PC-9 (cell line): ENCODE measurements around the gene GATB. TPM values are rescaled to one million over a fixed set of nuclear protein-coding genes. Genes with fewer than 3 reads are reported as not detected.

ENCODE experiments used
- BruUV-seq: library from RNA; stranded (reverse); fragments of 400-500 nt; replicated peaks from 2 replicates; lab custom pipeline; 2021; lab: Mats Ljungman, UMichigan
- CTCF ChIA-PET: fragments of 300-600 bp; sonication (Branson Sonifier 250); formaldehyde crosslinking; loops from one replicate; lab custom pipeline; 2022; ENCODE audit warnings: antibody characterized with exemption; lab: Charles Lee
- POLR2A ChIA-PET: fragments of 300-600 bp; sonication (Branson Sonifier 250); formaldehyde crosslinking; loops from one replicate; lab custom pipeline; 2022; ENCODE audit warnings: antibody characterized with exemption; ENCODE audit not compliant: unreplicated experiment; lab: Charles Lee
- DNase-seq, 2 experiments: peaks; one replicate each; pipeline versions ENCODE4 v3.0.0 to v3.0.0-alpha.2; 2015 to 2022; ENCODE audit warnings: mixed read lengths in 1 of 2
- H2AFZ ChIP-seq: fragments of 200-600 bp; sonication (generic); 2 replicates; pipeline ENCODE4 v1.8.1; 2017; ENCODE audit warnings: antibody characterized with exemption
- H3F3A ChIP-seq: fragments of 200-600 bp; sonication (generic); 2 replicates; pipeline ENCODE4 v1.8.1; 2017; ENCODE audit warnings: antibody characterized with exemption, mild to moderate bottlenecking, low read depth; ENCODE audit not compliant: insufficient read depth
- H3K27ac ChIP-seq: fragments of 200-600 bp; sonication (generic); 2 replicates; pipeline ENCODE4 v1.6.1; 2016; ENCODE audit warnings: mixed run types
- H3K27me3 ChIP-seq: fragments of 200-600 bp; sonication (generic); 2 replicates; pipeline ENCODE4 v1.6.1; 2016; ENCODE audit warnings: low read depth, mixed run types; ENCODE audit not compliant: insufficient read depth
- H3K36me3 ChIP-seq: fragments of 200-600 bp; sonication (generic); 2 replicates; pipeline ENCODE4 v1.6.1; 2016; ENCODE audit warnings: low read depth, mixed run types
- H3K4me1 ChIP-seq: fragments of 200-600 bp; sonication (generic); replicated peaks from 2 replicates; pipeline ENCODE4 v1.6.1; 2016; ENCODE audit warnings: mixed run types; ENCODE audit not compliant: insufficient read depth
- H3K4me2 ChIP-seq: fragments of 200-600 bp; sonication (generic); 2 replicates; pipeline ENCODE4 v1.6.1; 2017; ENCODE audit warnings: mixed run types
- H3K4me3 ChIP-seq: fragments of 200-600 bp; sonication (generic); 2 replicates; pipeline ENCODE4 v1.6.1; 2016; ENCODE audit warnings: mixed run types
- H3K79me2 ChIP-seq: fragments of 200-600 bp; sonication (generic); 2 replicates; pipeline ENCODE4 v1.6.1; 2017; ENCODE audit warnings: low read depth, mixed run types
- H3K9me2 ChIP-seq: fragments of 200-600 bp; sonication (generic); 2 replicates; pipeline ENCODE4 v1.8.1; 2017; ENCODE audit warnings: mild to moderate bottlenecking; ENCODE audit not compliant: insufficient read depth
- H3K9me3 ChIP-seq: fragments of 200-600 bp; sonication (generic); 2 replicates; pipeline ENCODE4 v1.8.1; 2016; ENCODE audit warnings: low read depth; ENCODE audit not compliant: insufficient read depth
- H4K20me1 ChIP-seq: fragments of 200-600 bp; sonication (generic); 2 replicates; pipeline ENCODE4 v1.8.1; 2017; ENCODE audit not compliant: insufficient read depth
- CTCF ChIP-seq: fragments of 200-600 bp; sonication (generic); conservative IDR thresholded peaks from 2 replicates; pipeline ENCODE4 v1.6.1; 2017; ENCODE audit warnings: mixed run types, antibody characterized with exemption, mild to moderate bottlenecking, moderate library complexity
- EZH2 ChIP-seq: fragments of 200-600 bp; sonication (generic); IDR thresholded peaks from 2 replicates; pipeline ENCODE4 v1.8.0; 2017; ENCODE audit warnings: antibody characterized with exemption, low read depth
- intact Hi-C: fragments of 100-400 bp; cut with micrococcal nuclease; formaldehyde crosslinking; loops from one replicate; pipeline ENCODE4 v1.10.0; 2022; ENCODE audit not compliant: unreplicated experiment
- total RNA-seq: library from RNA; stranded (reverse); gene quantifications from 2 replicates; pipeline ENCODE4 v1.2.3, GENCODE V29; 2021

The GATB gene
- total RNA-seq, 1 experiment from 2014 or later: 24.2 TPM

DNA sequence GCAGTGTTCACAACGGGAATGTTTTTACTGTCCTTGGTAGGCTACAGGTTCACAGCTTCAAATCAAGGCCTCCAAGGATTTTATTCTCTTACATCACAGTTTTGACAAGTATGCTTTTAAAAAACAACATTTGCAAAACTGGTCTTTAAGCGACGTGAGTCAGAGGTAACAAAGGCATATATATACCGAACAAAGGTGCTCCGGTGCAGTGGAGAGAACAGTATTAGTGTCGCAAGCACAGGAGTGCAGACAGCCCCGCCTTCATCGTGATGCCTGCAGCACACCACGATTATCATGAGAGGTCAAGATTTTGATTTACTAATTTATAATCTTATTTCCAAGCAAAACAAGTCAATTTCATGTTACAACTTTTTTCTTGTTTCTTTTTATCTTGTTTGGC is 90.8 kb downstream of the GATB start:
- no peak overlapping the region for H3K27ac ChIP-seq
- no peak overlapping the region for H3K4me2 ChIP-seq

GRCh38 chr4:151668689-151669402 is 92.0 kb downstream of the GATB start:
- BruUV-seq: no TSS peak
- Histone ChIP-seq H3K9me2 (no peaks in the 10 kb centered on the region), H2AFZ (no peak overlapping the region), H3K4me1 (no peaks in the 10 kb centered on the region), H3F3A (no peaks in the 10 kb centered on the region), H3K79me2 (no peaks in the 10 kb centered on the region), H3K4me3 (no peak overlapping the region), H3K9me3 (no peaks in the 10 kb centered on the region), H3K4me2 (no peak overlapping the region), H4K20me1 (no peaks in the 10 kb centered on the region), H3K36me3 (no peaks in the 10 kb centered on the region), H3K27me3 (no peaks in the 10 kb centered on the region), H3K27ac (no peak overlapping the region)
- DNase-seq: no peak
- intact Hi-C loops: no loop called here
- CTCF ChIA-PET: no interaction called here
- no peak for TF ChIP-seq CTCF
- POLR2A ChIA-PET: no interaction called here

More for the DNA sequence above, 90.8 kb downstream of the GATB start:
- H3K9me3 ChIP-seq: no peaks in the 10 kb centered on the region
- ChIA-PET POLR2A (interaction anchor here (0.6 kb wide), 1 partner anchor 530 kb away, joined by 3 read pairs; no protein-coding TSS in a partner anchor), CTCF (no interaction called here)
- H4K20me1 ChIP-seq: no peaks in the 10 kb centered on the region
- no peaks in the 10 kb centered on the region for H3K36me3 ChIP-seq
- H3K4me1 ChIP-seq: no peaks in the 10 kb centered on the region
- no peaks in the 10 kb centered on the region for H3K9me2 ChIP-seq
- DNase-seq: no peak
- H3K27me3 ChIP-seq: no peaks in the 10 kb centered on the region
- no peak for TF ChIP-seq CTCF
- no peaks in the 10 kb centered on the region for H3F3A ChIP-seq
- no peak overlapping the region for H2AFZ ChIP-seq
- BruUV-seq: no TSS peak
- intact Hi-C loops: no loop called here
- H3K4me3 ChIP-seq: no peak overlapping the region
- no peaks in the 10 kb centered on the region for H3K79me2 ChIP-seq

GRCh38 chr4:151667666-151668065 is 93.1 kb downstream of the GATB start:
- no peaks in the 10 kb centered on the region for H3K9me3 ChIP-seq
- no peak overlapping the region for H3K27ac ChIP-seq
- no peaks in the 10 kb centered on the region for H3K9me2 ChIP-seq
- no peak overlapping the region for H3K4me3 ChIP-seq
- H3F3A ChIP-seq: no peaks in the 10 kb centered on the region
- H3K4me1 ChIP-seq: no peaks in the 10 kb centered on the region
- TF ChIP-seq CTCF (no peak), EZH2 (no peak)
- BruUV-seq: no TSS peak
- no peaks in the 10 kb centered on the region for H4K20me1 ChIP-seq
- no peak overlapping the region for H2AFZ ChIP-seq
- H3K36me3 ChIP-seq: no peaks in the 10 kb centered on the region
- intact Hi-C loops: no loop called here
- ChIA-PET POLR2A (no interaction called here), CTCF (no interaction called here)
- H3K79me2 ChIP-seq: no peaks in the 10 kb centered on the region
- no peaks in the 10 kb centered on the region for H3K27me3 ChIP-seq
- no peak for DNase-seq
- H3K4me2 ChIP-seq: no peak overlapping the region
